KG1 (cell line): ENCODE data around the gene RAPGEF2.

Experiments
- DNase-seq: peaks from one replicate; lab custom pipeline; 2025; lab: John Stamatoyannopoulos, UW

The RAPGEF2 gene

GRCh38 chr4:159199826-159200225 is 96.9 kb downstream of the RAPGEF2 start:
- no peak for DNase-seq

GRCh38 chr4:159201168-159201567 is 98.3 kb downstream of the RAPGEF2 start:
- DNase-seq: no peak

- no peak for DNase-seq
Observed at GRCh38 chr4:159204566-159204965, 101.7 kb downstream of the RAPGEF2 start.

GRCh38 chr4:159205466-159205865 is 102.6 kb downstream of the RAPGEF2 start:
- no peak for DNase-seq

- DNase-seq: peak; percentile 9
Observed at GRCh38 chr4:159206427-159206871, 103.6 kb downstream of the RAPGEF2 start.

- DNase-seq: no peak
Observed at GRCh38 chr4:159209249-159209648, 106.4 kb downstream of the RAPGEF2 start.

- no peak for DNase-seq
Observed at GRCh38 chr4:159210975-159211374, 108.1 kb downstream of the RAPGEF2 start.

- no peak for DNase-seq
Observed at GRCh38 chr4:159212675-159213293, 109.9 kb downstream of the RAPGEF2 start.

GRCh38 chr4:159216834-159217233 is 114.0 kb downstream of the RAPGEF2 start:
- no peak for DNase-seq

- DNase-seq: no peak
Observed at GRCh38 chr4:159219862-159220261, 117.0 kb downstream of the RAPGEF2 start.

- no peak for DNase-seq
Observed at GRCh38 chr4:159220353-159220752, 117.5 kb downstream of the RAPGEF2 start.

- no peak for DNase-seq
Observed at GRCh38 chr4:159221280-159221679, 118.4 kb downstream of the RAPGEF2 start.

- DNase-seq: no peak
Observed at GRCh38 chr4:159222043-159222552, 119.2 kb downstream of the RAPGEF2 start.

- no peak for DNase-seq
Observed at GRCh38 chr4:159224408-159224807, 121.5 kb downstream of the RAPGEF2 start.

GRCh38 chr4:159227378-159227777 is 124.5 kb downstream of the RAPGEF2 start:
- no peak for DNase-seq

- DNase-seq: no peak
Observed at GRCh38 chr4:159227984-159228383, 125.1 kb downstream of the RAPGEF2 start.

GRCh38 chr4:159229164-159229563 is 126.3 kb downstream of the RAPGEF2 start:
- DNase-seq: no peak

GRCh38 chr4:159232465-159233106 is 129.7 kb downstream of the RAPGEF2 start:
- no peak for DNase-seq

GRCh38 chr4:159235779-159236368 is 133.0 kb downstream of the RAPGEF2 start:
- no peak for DNase-seq

- DNase-seq: no peak
Observed at GRCh38 chr4:159237975-159238374, 135.1 kb downstream of the RAPGEF2 start.

GRCh38 chr4:159238631-159239030 is 135.8 kb downstream of the RAPGEF2 start:
- DNase-seq: no peak

GRCh38 chr4:159239629-159240028 is 136.8 kb downstream of the RAPGEF2 start:
- DNase-seq: no peak

- DNase-seq: no peak
Observed at GRCh38 chr4:159240046-159240445, 137.2 kb downstream of the RAPGEF2 start.
